KMS-11 (cell line): ENCODE data around the gene MYH14.

Source experiments
- H2AFZ ChIP-seq: fragments of 200-600 bp; sonication (generic); 2 replicates; pipeline ENCODE4 v1.6.1; 2016; ENCODE audit warnings: antibody characterized with exemption, mixed run types, low read depth
- H3K27ac ChIP-seq: fragments of 200-600 bp; sonication (generic); 2 replicates; pipeline ENCODE4 v1.6.1; 2016; ENCODE audit warnings: mild to moderate bottlenecking, mixed run types
- H3K27me3 ChIP-seq: fragments of 200-600 bp; sonication (generic); 2 replicates; pipeline ENCODE4 v1.6.1; 2017; ENCODE audit warnings: mild to moderate bottlenecking, low read depth, mixed run types, moderate library complexity; ENCODE audit not compliant: insufficient read depth
- H3K36me3 ChIP-seq: fragments of 200-600 bp; sonication (generic); 2 replicates; pipeline ENCODE4 v1.6.1; 2017; ENCODE audit warnings: mild to moderate bottlenecking, mixed run types; ENCODE audit not compliant: insufficient read depth
- H3K4me1 ChIP-seq: fragments of 200-600 bp; sonication (generic); 2 replicates; pipeline ENCODE4 v1.6.1; 2016; ENCODE audit warnings: mild to moderate bottlenecking, low read depth, mixed run types; ENCODE audit not compliant: poor library complexity, severe bottlenecking
- H3K4me2 ChIP-seq: fragments of 200-600 bp; sonication (generic); 2 replicates; pipeline ENCODE4 v1.7.0; 2016; ENCODE audit warnings: mild to moderate bottlenecking, mixed run types
- H3K4me3 ChIP-seq: fragments of 200-600 bp; sonication (generic); IDR thresholded peaks from 2 replicates; pipeline ENCODE4 v1.6.1; 2017; ENCODE audit warnings: low read depth, low read length, mixed read lengths; ENCODE audit not compliant: insufficient read depth
- H3K79me2 ChIP-seq: fragments of 200-600 bp; sonication (generic); 2 replicates; pipeline ENCODE4 v1.6.1; 2016; ENCODE audit warnings: low read depth, mixed run types; ENCODE audit not compliant: insufficient read depth
- H3K9ac ChIP-seq: fragments of 200-600 bp; sonication (generic); 2 replicates; pipeline ENCODE4 v1.6.1; 2016; ENCODE audit warnings: mild to moderate bottlenecking, mixed run types
- H4K20me1 ChIP-seq: fragments of 200-600 bp; sonication (generic); 2 replicates; pipeline ENCODE4 v1.6.1; 2016; ENCODE audit warnings: mild to moderate bottlenecking, mixed run types; ENCODE audit not compliant: insufficient read depth
- CTCF ChIP-seq: fragments of 200-600 bp; sonication (generic); conservative IDR thresholded peaks from 2 replicates; pipeline ENCODE4 v1.6.1; 2017; ENCODE audit warnings: low read depth, mild to moderate bottlenecking, antibody characterized with exemption, low read length, moderate library complexity, mixed read lengths

MYH14 gene

GRCh38 chr19:50314724-50315708, 111.6 kb downstream of the MYH14 start:
- Histone ChIP-seq H2AFZ (no peak overlapping the region), H3K79me2 (no peaks in the 10 kb centered on the region), H4K20me1 (no peaks in the 10 kb centered on the region), H3K27me3 (peaks cover 28% of the 10 kb centered on the region; the same call in 1 of the 2 replicates), H3K36me3 (no peaks in the 10 kb centered on the region), H3K9ac (no peak overlapping the region), H3K27ac (no peak overlapping the region), H3K4me2 (no peak overlapping the region), H3K4me1 (no peaks in the 10 kb centered on the region), H3K4me3 (no peak overlapping the region)
- no peak for TF ChIP-seq CTCF

GRCh38 chr19:50315773-50316448, 112.5 kb downstream of the MYH14 start:
- Histone ChIP-seq H3K36me3 (no peaks in the 10 kb centered on the region), H3K27ac (no peak overlapping the region), H3K4me3 (no peak overlapping the region), H2AFZ (no peak overlapping the region), H4K20me1 (no peaks in the 10 kb centered on the region), H3K4me2 (no peak overlapping the region), H3K9ac (no peak overlapping the region), H3K27me3 (peaks cover 28% of the 10 kb centered on the region; the same call in 1 of the 2 replicates), H3K4me1 (no peaks in the 10 kb centered on the region), H3K79me2 (no peaks in the 10 kb centered on the region)
- no peak for TF ChIP-seq CTCF

- Histone ChIP-seq H4K20me1 (no peaks in the 10 kb centered on the region), H3K9ac (no peak overlapping the region), H3K27ac (no peak overlapping the region), H3K4me3 (no peak overlapping the region), H3K4me2 (no peak overlapping the region), H3K79me2 (no peaks in the 10 kb centered on the region), H3K4me1 (no peaks in the 10 kb centered on the region), H3K36me3 (no peaks in the 10 kb centered on the region), H3K27me3 (peaks cover 36% of the 10 kb centered on the region; the same call in 1 of the 2 replicates), H2AFZ (no peak overlapping the region)
- TF ChIP-seq CTCF = no peak
Measured at GRCh38 chr19:50317115-50317514, 113.7 kb downstream of the MYH14 start.

GRCh38 chr19:50318438-50318837, 115.0 kb downstream of the MYH14 start:
- no peak overlapping the region for H3K4me3 ChIP-seq
- no peaks in the 10 kb centered on the region for H3K36me3 ChIP-seq
- TF ChIP-seq CTCF = no peak
- H3K27ac ChIP-seq = no peak overlapping the region
- H4K20me1 ChIP-seq = no peaks in the 10 kb centered on the region
- H3K4me2 ChIP-seq = no peak overlapping the region
- H3K79me2 ChIP-seq = no peaks in the 10 kb centered on the region
- no peak overlapping the region for H2AFZ ChIP-seq
- peaks cover 41% of the 10 kb centered on the region for H3K27me3 ChIP-seq
- H3K4me1 ChIP-seq = no peaks in the 10 kb centered on the region
- no peak overlapping the region for H3K9ac ChIP-seq
